SK-N-SH treated with all-trans-retinoic acid at 6 μM for 48 hours (cell line): ENCODE measurements around the gene TXK.

Experiments
- ARNTL ChIP-seq: fragments of 450-650 bp; formaldehyde crosslinking; IDR thresholded peaks from 2 replicates; pipeline ENCODE4 v1.5.0; 2020; ENCODE audit warnings: low read depth, mild to moderate bottlenecking, moderate library complexity, borderline replicate concordance
- OSR1 ChIP-seq: fragments of 250-450 bp; sonication (Bioruptor Pico); IDR thresholded peaks from 2 replicates; pipeline ENCODE4 v1.8.0; 2022; ENCODE audit warnings: moderate library complexity, mild to moderate bottlenecking, inconsistent platforms
- TOX ChIP-seq: fragments of 250-450 bp; sonication (Bioruptor Pico); IDR thresholded peaks from 2 replicates; pipeline ENCODE4 v1.8.0; 2021; ENCODE audit warnings: mild to moderate bottlenecking, moderate library complexity, borderline replicate concordance
- ZFP3 ChIP-seq: fragments of 250-450 bp; sonication (Bioruptor Pico); IDR thresholded peaks from 2 replicates; pipeline ENCODE4 v1.5.0; 2020; ENCODE audit warnings: mild to moderate bottlenecking, moderate library complexity
- ZFP30 ChIP-seq: fragments of 450-650 bp; formaldehyde crosslinking; IDR thresholded peaks from 2 replicates; pipeline ENCODE4 v1.5.0; 2022; ENCODE audit warnings: mild to moderate bottlenecking, moderate library complexity
- TF ChIP-seq, protein P1 (sequence below): fragments of 250-450 bp; sonication (Bioruptor Pico); IDR thresholded peaks from 2 replicates; pipeline ENCODE4 v1.8.0; 2020; ENCODE audit warnings: mild to moderate bottlenecking, moderate library complexity, borderline replicate concordance
- TF ChIP-seq, protein P2 (sequence below): fragments of 250-450 bp; sonication (Bioruptor Pico); IDR thresholded peaks from 2 replicates; pipeline ENCODE4 v1.8.0; 2021; ENCODE audit warnings: low read depth, mild to moderate bottlenecking, moderate library complexity, borderline replicate concordance

DNA sequence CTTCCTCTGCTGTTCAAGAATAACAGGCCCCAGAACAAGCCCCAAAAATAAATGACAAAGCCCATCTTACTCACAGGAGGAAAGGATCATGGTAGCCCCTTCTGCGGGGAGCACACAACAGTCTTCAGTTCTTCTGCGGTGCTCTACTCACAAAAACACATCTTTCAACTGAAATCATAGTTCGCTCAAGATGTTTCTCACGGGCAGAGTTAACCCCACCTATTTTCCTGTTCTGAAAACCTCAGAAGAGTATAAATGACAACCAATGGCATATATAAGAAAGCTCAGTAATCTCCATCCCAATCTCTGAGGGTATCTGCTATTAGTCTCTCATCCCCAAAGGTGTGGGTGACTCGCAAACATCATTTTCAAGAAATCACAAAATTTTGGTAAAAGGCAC is at the start of gene TXK:
- TF ChIP-seq, protein P1, sequence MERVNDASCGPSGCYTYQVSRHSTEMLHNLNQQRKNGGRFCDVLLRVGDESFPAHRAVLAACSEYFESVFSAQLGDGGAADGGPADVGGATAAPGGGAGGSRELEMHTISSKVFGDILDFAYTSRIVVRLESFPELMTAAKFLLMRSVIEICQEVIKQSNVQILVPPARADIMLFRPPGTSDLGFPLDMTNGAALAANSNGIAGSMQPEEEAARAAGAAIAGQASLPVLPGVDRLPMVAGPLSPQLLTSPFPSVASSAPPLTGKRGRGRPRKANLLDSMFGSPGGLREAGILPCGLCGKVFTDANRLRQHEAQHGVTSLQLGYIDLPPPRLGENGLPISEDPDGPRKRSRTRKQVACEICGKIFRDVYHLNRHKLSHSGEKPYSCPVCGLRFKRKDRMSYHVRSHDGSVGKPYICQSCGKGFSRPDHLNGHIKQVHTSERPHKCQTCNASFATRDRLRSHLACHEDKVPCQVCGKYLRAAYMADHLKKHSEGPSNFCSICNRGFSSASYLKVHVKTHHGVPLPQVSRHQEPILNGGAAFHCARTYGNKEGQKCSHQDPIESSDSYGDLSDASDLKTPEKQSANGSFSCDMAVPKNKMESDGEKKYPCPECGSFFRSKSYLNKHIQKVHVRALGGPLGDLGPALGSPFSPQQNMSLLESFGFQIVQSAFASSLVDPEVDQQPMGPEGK (CRISPR knock-in tag), result no peak
- no peak for TF ChIP-seq OSR1 (CRISPR knock-in tag)
- TF ChIP-seq ZFP30 (CRISPR knock-in tag), result no peak
- no peak for TF ChIP-seq ZFP3
- TF ChIP-seq, protein P2, sequence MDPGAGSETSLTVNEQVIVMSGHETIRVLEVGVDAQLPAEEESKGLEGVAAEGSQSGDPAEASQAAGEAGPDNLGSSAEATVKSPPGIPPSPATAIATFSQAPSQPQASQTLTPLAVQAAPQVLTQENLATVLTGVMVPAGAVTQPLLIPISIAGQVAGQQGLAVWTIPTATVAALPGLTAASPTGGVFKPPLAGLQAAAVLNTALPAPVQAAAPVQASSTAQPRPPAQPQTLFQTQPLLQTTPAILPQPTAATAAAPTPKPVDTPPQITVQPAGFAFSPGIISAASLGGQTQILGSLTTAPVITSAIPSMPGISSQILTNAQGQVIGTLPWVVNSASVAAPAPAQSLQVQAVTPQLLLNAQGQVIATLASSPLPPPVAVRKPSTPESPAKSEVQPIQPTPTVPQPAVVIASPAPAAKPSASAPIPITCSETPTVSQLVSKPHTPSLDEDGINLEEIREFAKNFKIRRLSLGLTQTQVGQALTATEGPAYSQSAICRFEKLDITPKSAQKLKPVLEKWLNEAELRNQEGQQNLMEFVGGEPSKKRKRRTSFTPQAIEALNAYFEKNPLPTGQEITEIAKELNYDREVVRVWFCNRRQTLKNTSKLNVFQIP (CRISPR knock-in tag), result no peak
- TF ChIP-seq ARNTL (CRISPR knock-in tag), result no peak
- TF ChIP-seq TOX (CRISPR knock-in tag), result no peak
